Stimulated activated CD8-positive, alpha-beta memory T cell treated with anti-CD3 and anti-CD28 coated beads, Interleukin-4, amount 100 ng/mL, for 1 hour (primary cell): ENCODE measurements around the gene RPP38.

ENCODE experiments used
- DNase-seq, 2 donors: peaks; one replicate each; pipeline ENCODE4 v3.0.0-alpha.2; 2020; ENCODE audit warnings: low read depth in 2 of 2, low spot score in 1 of 2

RPP38 gene

GRCh38 chr10:15097011-15097812 is at the start of gene RPP38:
Gene RPP38, plus strand, starts transcription at chr10:15097355. Its CDS starts 5,960 bp downstream, at chr10:15103315.
- DNase-seq: peak; percentile 92 to 95

DNA sequence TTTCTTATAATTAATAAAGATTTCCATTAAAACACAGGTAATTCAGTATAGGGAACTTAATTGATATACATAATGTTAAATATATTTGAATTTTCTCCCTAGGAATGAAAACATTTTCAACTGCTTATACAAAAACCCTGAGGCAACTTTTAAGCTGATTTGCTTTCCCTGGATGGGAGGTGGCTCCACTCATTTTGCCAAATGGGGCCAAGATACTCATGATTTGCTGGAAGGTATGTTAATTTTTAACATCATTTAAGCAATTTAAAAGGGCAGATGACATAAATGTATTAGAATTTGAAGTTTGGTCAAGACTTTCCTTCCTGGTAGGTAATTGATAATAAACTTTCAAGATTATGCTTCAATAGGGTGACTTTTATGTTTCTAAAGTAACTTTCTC is 47.6 kb upstream of the RPP38 start:
- no peak for DNase-seq

GRCh38 chr10:15052121-15052520 is 45.0 kb upstream of the RPP38 start:
- DNase-seq: no peak

DNA sequence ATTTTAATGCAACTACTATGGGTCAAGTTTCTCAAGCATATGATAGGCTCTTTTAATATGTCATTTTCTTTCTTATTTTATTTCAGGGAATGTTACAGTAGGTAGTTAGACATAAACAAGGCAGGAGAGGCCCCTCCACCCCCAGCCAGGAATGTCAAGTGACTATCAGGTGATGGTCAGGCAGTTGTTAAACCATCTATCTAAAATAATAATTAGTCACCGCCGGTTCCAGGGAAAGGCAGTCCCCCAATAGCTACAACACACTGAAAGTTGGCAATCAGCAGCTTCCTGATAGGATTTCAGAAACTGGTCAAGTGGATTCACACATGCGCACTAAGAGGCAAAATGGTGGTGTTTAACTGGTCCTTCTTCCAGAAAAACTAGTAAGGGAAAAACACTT is 44.1 kb upstream of the RPP38 start:
- DNase-seq: no peak

DNA sequence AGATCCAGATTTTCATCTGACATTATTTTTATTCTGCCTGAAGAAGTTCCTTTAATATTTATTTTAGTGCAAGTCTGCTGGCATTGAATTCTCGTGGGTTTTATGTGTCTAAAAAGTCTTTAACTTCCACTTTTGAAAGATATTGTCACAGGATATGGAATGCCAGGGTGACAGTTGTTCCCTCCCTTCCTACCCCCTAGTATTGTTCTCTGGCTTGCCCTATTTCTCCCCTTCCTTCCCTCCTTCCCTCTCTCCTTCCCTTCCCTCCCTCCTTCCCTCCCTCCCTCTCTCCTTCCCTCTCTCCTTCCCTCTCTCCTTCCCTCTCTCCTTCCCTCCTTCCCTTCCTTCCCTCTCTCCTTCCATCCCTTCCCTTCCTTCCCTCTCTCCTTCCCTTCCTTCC is 38.5 kb upstream of the RPP38 start:
- no peak for DNase-seq

- DNase-seq: no peak
Observed at GRCh38 chr10:15059914-15060313, 37.2 kb upstream of the RPP38 start.

DNA sequence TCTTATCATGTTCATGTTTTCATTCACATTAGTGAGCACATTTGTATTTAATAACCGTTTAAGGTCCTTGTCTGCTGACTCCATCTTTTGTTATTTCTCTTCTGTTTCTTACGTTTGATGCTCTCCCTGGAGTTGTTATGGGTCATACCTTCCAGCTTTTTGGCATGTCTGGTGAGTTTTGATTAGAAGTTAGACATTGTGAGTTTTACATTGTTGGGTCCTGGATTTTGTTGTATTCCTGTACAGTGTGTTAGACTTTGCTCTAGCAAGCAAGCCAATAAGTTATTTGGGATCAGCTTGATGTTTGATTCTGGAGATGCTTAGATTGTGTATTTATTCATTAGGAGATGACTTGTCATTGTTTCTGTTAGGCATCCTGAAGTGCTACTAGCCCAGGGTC is 36.5 kb upstream of the RPP38 start:
- no peak for DNase-seq

DNA sequence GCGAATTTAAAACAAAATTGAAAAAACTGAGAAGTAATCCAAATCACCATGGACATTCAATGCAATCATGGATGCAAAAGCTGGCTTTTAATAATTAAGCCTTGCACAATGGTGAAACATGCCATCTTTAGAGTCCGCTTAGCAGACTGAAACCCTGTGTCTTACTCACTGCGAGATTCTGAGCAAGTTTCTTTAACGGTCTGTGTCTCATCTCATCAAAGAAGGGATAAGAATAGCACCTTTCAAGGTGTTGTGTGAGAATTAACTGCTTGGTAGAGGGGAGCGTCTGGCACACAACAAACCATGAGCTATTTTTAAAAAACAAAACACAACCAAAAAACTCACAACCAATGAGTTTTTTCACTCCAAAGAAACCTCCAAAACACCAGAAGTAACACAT is 30.0 kb upstream of the RPP38 start:
- DNase-seq: no peak

DNA sequence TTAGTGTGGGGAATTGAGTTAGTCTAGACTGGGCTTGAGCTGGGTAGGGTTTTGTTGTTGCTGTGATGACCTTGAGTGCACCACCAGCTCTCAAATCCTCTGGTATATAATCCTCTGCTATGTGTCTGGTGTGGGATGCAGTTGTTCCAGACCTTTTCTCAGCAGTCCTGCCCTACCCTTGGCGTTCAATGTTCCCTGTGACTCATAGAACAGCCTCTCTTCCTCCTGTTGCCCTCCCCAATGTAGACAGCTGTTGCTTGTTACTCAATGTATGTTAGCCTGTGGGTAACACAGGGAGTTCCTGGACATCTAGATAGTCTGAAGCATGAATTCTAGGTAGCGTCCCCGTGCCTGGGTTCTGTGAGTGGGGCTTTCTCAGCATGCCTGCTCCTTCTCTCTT is 28.4 kb upstream of the RPP38 start:
- DNase-seq: no peak

DNA sequence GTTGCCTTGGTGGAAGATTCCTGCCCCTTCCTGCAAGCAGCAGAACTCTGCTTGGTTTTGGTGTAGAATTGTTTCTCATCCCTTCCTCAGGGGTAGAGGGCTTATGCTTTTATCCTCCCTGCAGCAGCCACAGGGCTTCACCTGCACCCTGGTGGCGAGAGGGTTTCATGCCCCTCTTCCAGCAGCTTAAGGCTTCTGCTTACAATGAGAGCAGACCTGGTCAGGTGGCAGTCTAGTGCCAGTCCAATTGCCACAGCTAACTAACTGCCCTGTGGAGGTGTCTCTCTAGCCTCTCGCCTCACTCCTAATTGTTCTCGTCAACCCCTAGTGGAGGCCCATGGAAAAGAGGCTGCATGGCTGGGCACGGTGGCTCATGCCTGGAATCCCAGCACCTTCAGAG is 27.9 kb upstream of the RPP38 start:
- no peak for DNase-seq

- DNase-seq: no peak
Observed at GRCh38 chr10:15072358-15072757, 24.8 kb upstream of the RPP38 start.

GRCh38 chr10:15075421-15075820 is 21.7 kb upstream of the RPP38 start:
- no peak for DNase-seq

DNA sequence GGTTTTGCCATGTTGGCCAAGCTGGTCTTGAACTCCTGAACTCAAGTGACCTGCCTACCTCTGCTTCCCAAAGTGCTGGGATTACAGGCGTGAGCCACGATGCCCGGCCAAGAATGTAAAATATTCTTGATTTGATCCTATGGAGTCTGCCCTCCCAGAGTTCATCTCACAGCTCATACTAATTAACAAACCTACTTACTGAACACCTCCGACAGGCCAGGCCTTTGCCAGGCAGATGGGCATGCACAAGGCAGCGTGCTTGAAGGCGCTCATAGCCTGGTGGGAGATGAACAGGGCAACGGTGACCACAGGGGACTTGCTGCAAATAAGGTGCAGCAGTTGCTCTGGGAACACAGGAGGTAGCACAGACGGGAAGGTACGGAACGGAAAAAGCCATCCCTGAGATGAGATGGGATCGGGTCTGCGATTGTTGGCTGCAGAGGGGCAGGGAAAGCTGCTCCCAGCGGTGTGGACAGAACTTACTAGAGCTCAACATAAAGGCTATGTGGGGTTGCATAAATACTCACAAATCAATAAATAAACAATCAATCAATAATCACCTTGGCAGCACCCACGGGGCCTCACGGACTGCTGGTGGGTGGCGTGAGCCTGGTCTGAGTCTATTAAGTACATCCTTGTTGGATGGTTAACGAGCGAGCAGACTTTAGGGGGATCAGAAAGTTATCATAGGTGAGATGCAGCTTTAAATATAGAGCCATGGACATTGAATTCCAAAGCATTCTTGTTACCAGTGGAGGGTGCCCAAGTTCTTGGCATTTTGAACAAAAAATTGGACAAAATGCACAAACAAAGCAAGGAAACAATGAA is 13.3 kb upstream of the RPP38 start:
- DNase-seq: no peak

GRCh38 chr10:15084502-15084922 is 12.6 kb upstream of the RPP38 start:
- no peak for DNase-seq

DNA sequence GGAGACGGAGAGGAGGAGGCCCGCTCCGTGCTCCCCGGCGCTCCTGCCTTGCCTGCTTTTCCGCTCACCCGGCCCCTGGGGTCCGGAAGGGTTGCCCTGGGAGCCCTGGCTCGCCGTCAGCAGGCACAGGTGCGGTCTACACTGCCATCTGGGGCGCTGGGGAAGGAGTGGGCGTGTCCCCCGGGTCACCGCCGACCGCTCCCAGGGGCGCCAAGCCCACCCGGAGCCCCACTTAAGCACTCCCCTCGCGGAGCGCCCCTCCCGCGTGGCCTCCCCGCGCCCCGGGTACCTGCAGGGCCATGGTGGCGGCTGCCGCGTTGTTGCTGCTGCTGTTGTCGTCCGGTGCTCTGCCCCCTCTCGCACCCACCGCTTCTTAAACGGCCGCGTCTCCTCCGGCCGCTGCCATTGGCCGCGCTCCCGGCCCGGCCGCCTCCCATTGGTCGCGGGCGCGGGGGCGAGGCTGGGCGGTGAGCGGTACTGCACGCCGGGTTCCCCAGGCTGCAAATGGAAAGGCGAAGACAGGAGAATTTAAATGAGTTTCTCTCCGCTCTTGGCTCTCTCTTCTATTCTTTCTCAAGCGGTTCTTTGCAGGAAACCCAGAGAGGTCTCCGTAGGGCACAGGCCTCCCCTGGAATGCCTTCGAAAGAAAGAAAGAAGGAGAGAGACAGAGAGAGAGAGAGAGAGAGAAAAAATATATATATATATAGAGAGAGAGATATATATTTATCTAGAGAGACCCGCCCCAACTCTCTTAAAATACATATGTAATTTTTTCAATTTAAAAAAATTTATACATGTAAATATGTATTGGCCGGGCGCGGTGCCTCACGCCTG is 8.5 kb upstream of the RPP38 start, which contains the start of gene ACBD7:
ACBD7 (minus strand) TSS at position 349 of the 834 bp plus-strand sequence; CDS start at position 301, 48 bp downstream.
- DNase-seq: peak; percentile 44 to 61

GRCh38 chr10:15091418-15091817 is 5.7 kb upstream of the RPP38 start:
- no peak for DNase-seq

GRCh38 chr10:15092855-15093408 is 4.2 kb upstream of the RPP38 start:
- DNase-seq: no peak

DNA sequence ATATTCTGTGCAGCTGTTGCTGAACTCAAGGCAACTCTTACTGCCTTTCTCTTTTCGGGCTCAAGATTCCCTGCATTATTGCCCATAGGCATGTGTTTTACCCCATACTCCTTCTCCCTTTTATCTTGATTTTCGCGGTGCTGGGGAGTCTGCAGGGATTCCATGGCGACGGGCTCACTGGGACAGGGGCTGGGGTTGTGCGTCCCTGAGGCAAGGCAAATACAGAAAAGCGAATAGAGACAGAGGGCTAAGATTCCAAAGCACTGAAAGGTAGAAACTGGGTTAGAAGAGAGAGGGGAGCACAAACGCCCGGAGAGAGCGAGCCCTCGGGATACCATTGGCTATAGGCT is 519 bp upstream of the RPP38 start:
- no peak for DNase-seq

GRCh38 chr10:15099886-15100285 is 2.7 kb downstream of the RPP38 start:
- no peak for DNase-seq

- DNase-seq: no peak
Observed at GRCh38 chr10:15103513-15103912, 6.4 kb downstream of the RPP38 start.

DNA sequence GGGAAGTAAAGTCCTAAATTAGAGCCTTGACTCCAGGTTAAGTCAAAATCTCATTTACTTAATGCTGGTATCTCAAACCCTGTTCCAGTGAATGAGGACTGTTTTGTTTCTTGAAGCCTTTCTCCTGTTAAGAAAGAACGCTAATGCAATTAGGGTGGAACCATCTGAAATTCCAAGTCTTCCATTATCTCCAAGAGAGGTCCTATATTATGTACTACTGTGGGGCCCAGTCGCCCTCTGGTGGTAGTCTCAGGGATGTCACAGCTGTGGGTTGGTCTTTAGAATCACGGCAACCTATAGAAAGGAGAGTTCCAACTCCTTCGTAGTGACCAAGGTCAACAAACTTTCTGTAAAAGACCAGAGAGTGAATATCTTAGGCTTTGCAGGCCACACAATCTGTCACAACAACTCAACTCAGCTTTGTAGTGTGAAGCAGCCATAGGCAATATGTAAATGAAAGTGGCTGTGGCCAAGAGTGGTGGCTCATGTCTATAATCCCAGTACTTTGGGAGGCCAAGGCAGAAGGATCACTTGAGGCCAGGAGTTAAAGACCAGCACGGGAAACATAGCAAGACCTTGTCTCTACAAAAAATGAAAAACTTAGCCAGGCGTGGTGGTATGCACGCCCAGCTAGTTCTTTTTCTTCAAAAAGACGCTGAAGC is 9.3 kb downstream of the RPP38 start:
- DNase-seq: peak; percentile 40 to 55
